ENCODE results near the gene FKBP7. TPM values are rescaled to one million over a fixed set of nuclear protein-coding genes. Genes with fewer than 3 reads are reported as not detected.

The FKBP7 gene
- total RNA-seq, 1 donor from 2014 or later, result 44.3 TPM

GRCh38 chr2:178506101-178506500, 27.7 kb upstream of the FKBP7 start:
- no peaks in the 10 kb centered on the region for H3K4me1 Mint-ChIP-seq (ENCODE audit: low read depth)
- TF ChIP-seq CTCF (IDR thresholded peaks at IDR 0.05), result no peak
- no peak for DNase-seq (ENCODE audit: low spot score)
- H3K4me3 Mint-ChIP-seq (ENCODE audit: unreplicated experiment), result no peak overlapping the region
- H3K27ac Mint-ChIP-seq (ENCODE audit: unreplicated experiment), result no peak overlapping the region
- H3K27me3 Mint-ChIP-seq (ENCODE audit: low read depth), result no peaks in the 10 kb centered on the region
- H3K36me3 Mint-ChIP-seq (ENCODE audit: low read depth), result peaks cover 15% of the 10 kb centered on the region
- H3K9me3 Mint-ChIP-seq (ENCODE audit: low read depth), result no peaks in the 10 kb centered on the region

GRCh38 chr2:178502751-178503150, 24.4 kb upstream of the FKBP7 start:
- DNase-seq (ENCODE audit: low spot score), result no peak
- H3K9me3 Mint-ChIP-seq (ENCODE audit: low read depth), result no peaks in the 10 kb centered on the region
- peaks cover 20% of the 10 kb centered on the region for H3K36me3 Mint-ChIP-seq (ENCODE audit: low read depth)
- no peak overlapping the region for H3K4me3 Mint-ChIP-seq (ENCODE audit: unreplicated experiment)
- TF ChIP-seq CTCF (IDR thresholded peaks at IDR 0.05), result no peak
- no peaks in the 10 kb centered on the region for H3K27me3 Mint-ChIP-seq (ENCODE audit: low read depth)
- no peaks in the 10 kb centered on the region for H3K4me1 Mint-ChIP-seq (ENCODE audit: low read depth)
- H3K27ac Mint-ChIP-seq (ENCODE audit: unreplicated experiment), result no peak overlapping the region

GRCh38 chr2:178499640-178500039, 21.2 kb upstream of the FKBP7 start:
- no peaks in the 10 kb centered on the region for H3K9me3 Mint-ChIP-seq (ENCODE audit: low read depth)
- H3K4me3 Mint-ChIP-seq (ENCODE audit: unreplicated experiment), result no peak overlapping the region
- peaks cover 30% of the 10 kb centered on the region for H3K36me3 Mint-ChIP-seq (ENCODE audit: low read depth)
- H3K27ac Mint-ChIP-seq (ENCODE audit: unreplicated experiment), result no peak overlapping the region
- no peak for TF ChIP-seq CTCF (IDR thresholded peaks at IDR 0.05)
- DNase-seq (ENCODE audit: low spot score), result no peak
- H3K27me3 Mint-ChIP-seq (ENCODE audit: low read depth), result no peaks in the 10 kb centered on the region
- H3K4me1 Mint-ChIP-seq (ENCODE audit: low read depth), result no peaks in the 10 kb centered on the region

- H3K27ac Mint-ChIP-seq (ENCODE audit: unreplicated experiment), result no peak overlapping the region
- peaks cover 32% of the 10 kb centered on the region for H3K36me3 Mint-ChIP-seq (ENCODE audit: low read depth)
- no peak for TF ChIP-seq CTCF (IDR thresholded peaks at IDR 0.05)
- DNase-seq (ENCODE audit: low spot score), result no peak
- H3K27me3 Mint-ChIP-seq (ENCODE audit: low read depth), result no peaks in the 10 kb centered on the region
- no peaks in the 10 kb centered on the region for H3K4me1 Mint-ChIP-seq (ENCODE audit: low read depth)
- H3K4me3 Mint-ChIP-seq (ENCODE audit: unreplicated experiment), result no peak overlapping the region
- H3K9me3 Mint-ChIP-seq (ENCODE audit: low read depth), result no peaks in the 10 kb centered on the region
Observed at GRCh38 chr2:178498137-178498536, 19.7 kb upstream of the FKBP7 start.

- no peak for DNase-seq (ENCODE audit: low spot score)
- Mint-ChIP-seq H3K4me3 (ENCODE audit: unreplicated experiment) (no peak overlapping the region), H3K4me1 (ENCODE audit: low read depth) (no peaks in the 10 kb centered on the region), H3K9me3 (ENCODE audit: low read depth) (no peaks in the 10 kb centered on the region), H3K27me3 (ENCODE audit: low read depth) (no peaks in the 10 kb centered on the region), H3K36me3 (ENCODE audit: low read depth) (peaks cover 33% of the 10 kb centered on the region), H3K27ac (ENCODE audit: unreplicated experiment) (no peak overlapping the region)
- TF ChIP-seq CTCF (IDR thresholded peaks at IDR 0.05), result no peak
Observed at GRCh38 chr2:178496049-178496448, 17.6 kb upstream of the FKBP7 start.
